ENCODE measurements around the gene KCTD3. TPM values are rescaled to one million over a fixed set of nuclear protein-coding genes. Genes with fewer than 3 reads are reported as not detected.

The KCTD3 gene
- total and polyA plus RNA-seq, 11 donors = 11.1 to 22.5 (median 15.4) TPM

DNA sequence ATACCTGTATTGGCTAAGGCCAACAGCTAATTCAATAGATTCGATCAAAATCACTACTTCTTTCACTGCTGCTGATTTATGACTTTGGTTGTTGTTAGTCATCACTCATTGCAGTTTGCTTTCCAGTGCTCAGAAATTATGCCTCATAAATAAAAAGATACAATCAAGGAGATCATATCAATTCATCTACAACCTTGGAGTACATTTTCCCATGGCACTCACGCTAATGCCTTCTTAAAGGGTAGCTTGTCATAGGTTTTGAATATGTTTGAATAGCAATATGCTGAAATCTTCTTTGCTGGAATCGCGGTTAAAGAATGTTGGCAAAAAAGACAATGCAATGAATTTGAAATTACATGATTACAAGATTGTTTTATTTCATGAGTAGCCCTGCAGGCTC lies 89.9 kb downstream of the KCTD3 start:
- no peaks in the 10 kb centered on the region for H3K4me1 ChIP-seq
- no peak for ATAC-seq
- no peak overlapping the region for H3K27ac ChIP-seq
- 90 to 94% (median 93%) methylated on average over 4 of the region's 4 CpGs for whole genome bisulfite sequencing, 4 donors
- no peak overlapping the region for H3K4me3 ChIP-seq
- no peaks in the 10 kb centered on the region for H3K36me3 ChIP-seq
- TF ChIP-seq, protein P1, sequence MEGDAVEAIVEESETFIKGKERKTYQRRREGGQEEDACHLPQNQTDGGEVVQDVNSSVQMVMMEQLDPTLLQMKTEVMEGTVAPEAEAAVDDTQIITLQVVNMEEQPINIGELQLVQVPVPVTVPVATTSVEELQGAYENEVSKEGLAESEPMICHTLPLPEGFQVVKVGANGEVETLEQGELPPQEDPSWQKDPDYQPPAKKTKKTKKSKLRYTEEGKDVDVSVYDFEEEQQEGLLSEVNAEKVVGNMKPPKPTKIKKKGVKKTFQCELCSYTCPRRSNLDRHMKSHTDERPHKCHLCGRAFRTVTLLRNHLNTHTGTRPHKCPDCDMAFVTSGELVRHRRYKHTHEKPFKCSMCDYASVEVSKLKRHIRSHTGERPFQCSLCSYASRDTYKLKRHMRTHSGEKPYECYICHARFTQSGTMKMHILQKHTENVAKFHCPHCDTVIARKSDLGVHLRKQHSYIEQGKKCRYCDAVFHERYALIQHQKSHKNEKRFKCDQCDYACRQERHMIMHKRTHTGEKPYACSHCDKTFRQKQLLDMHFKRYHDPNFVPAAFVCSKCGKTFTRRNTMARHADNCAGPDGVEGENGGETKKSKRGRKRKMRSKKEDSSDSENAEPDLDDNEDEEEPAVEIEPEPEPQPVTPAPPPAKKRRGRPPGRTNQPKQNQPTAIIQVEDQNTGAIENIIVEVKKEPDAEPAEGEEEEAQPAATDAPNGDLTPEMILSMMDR (IDR thresholded peaks at IDR 0.05) = no peak
- TF ChIP-seq POLR2A (IDR thresholded peaks at IDR 0.05) = no peak
- no peaks in the 10 kb centered on the region for H3K9me3 ChIP-seq
- DNase-seq = no peak
- H3K27me3 ChIP-seq = no peaks in the 10 kb centered on the region
- intact Hi-C loops (cut with DNase I) = no loop called here

DNA sequence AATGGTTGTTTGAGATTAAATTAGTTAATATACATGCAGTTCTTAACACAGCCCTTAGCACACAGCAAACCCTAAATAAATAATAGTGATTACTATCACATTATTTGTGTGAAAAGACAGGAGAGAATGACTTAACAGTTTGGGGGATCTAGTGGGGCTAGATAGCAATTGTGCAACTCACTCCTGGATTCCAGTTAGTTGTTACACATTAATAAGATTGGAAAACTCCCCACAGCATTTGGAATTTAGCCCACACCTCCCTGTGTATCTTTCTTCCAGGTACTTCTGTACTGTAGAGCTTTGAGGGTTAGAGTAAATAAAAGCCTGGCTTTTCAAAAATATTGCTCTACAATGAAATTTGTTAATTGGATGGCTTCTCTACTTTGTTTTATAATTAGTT lies 93.2 kb downstream of the KCTD3 start:
- TF ChIP-seq POLR2A (IDR thresholded peaks at IDR 0.05) = no peak
- TF ChIP-seq, protein P1 (IDR thresholded peaks at IDR 0.05) = no peak
- no peaks in the 10 kb centered on the region for H3K9me3 ChIP-seq
- no peak overlapping the region for H3K27ac ChIP-seq
- ATAC-seq (no peak), DNase-seq (no peak)
- intact Hi-C loops (cut with DNase I) = no loop called here
- H3K36me3 ChIP-seq = no peaks in the 10 kb centered on the region
- no peaks in the 10 kb centered on the region for H3K4me1 ChIP-seq
- H3K4me3 ChIP-seq = no peak overlapping the region
- H3K27me3 ChIP-seq = no peaks in the 10 kb centered on the region

DNA sequence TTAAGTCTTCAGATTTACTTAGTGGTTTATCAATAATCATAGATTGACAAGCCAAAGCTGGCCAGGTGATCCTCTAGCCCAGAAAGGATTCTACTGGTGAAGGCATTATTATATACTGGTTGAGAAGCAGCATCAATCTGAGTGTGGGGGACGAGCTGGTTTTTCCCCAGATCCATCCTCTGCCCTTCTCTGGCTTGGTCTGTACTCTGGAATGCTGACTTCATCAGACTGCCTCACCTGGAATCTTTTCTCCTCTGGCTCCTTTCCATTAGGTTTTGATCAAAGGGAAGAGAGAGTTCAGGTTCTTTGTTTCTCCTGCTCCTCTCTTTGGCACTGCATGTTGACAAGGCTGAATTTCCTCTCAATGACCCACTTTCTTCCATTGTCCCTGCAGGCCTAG lies 93.9 kb downstream of the KCTD3 start:
- no peaks in the 10 kb centered on the region for H3K4me1 ChIP-seq
- H3K9me3 ChIP-seq = no peaks in the 10 kb centered on the region
- DNase-seq (no peak), ATAC-seq (no peak)
- H3K27me3 ChIP-seq = no peaks in the 10 kb centered on the region
- intact Hi-C loops (cut with DNase I) = no loop called here
- no peak overlapping the region for H3K4me3 ChIP-seq
- TF ChIP-seq POLR2A (IDR thresholded peaks at IDR 0.05) = no peak
- TF ChIP-seq, protein P1 (IDR thresholded peaks at IDR 0.05) = no peak
- H3K36me3 ChIP-seq = no peaks in the 10 kb centered on the region
- WGBS, 4 donors = 61 to 89% (median 70%) methylated on average over 1 of the region's 1 CpG
- no peak overlapping the region for H3K27ac ChIP-seq

DNA sequence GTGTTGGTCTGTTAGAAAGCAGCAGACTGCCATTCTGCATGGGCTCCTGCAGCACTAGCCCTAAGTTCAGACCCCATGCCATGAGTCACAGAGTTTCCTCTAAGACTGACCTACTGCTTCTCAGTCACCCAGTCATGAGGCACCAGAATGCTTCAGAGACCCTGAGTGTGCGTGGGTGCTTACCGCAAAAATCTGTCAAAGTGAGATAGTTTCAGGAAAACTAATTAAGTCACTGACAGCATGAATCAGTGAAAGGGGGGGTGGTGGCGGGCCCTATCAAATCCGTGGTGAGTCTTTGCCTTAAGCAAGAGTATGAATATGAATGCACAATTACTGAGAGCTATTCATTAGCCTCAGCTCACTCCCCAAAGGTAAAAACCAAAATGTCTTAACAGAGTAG lies 98.1 kb downstream of the KCTD3 start:
- Histone ChIP-seq H3K4me3 (no peak overlapping the region), H3K36me3 (no peaks in the 10 kb centered on the region), H3K4me1 (no peaks in the 10 kb centered on the region), H3K9me3 (no peaks in the 10 kb centered on the region), H3K27ac (no peak overlapping the region), H3K27me3 (no peaks in the 10 kb centered on the region)
- WGBS, 4 donors = 60 to 75% (median 65%) methylated on average over 4 of the region's 4 CpGs
- no peak for ATAC-seq
- intact Hi-C loops (cut with DNase I) = no loop called here
- DNase-seq = no peak
- TF ChIP-seq POLR2A (IDR thresholded peaks at IDR 0.05) = no peak
- TF ChIP-seq, protein P1 (IDR thresholded peaks at IDR 0.05) = no peak

All from heart left ventricle (tissue), 16 donors.